Measurements from ENCODE around the gene PEX3.

DNA sequence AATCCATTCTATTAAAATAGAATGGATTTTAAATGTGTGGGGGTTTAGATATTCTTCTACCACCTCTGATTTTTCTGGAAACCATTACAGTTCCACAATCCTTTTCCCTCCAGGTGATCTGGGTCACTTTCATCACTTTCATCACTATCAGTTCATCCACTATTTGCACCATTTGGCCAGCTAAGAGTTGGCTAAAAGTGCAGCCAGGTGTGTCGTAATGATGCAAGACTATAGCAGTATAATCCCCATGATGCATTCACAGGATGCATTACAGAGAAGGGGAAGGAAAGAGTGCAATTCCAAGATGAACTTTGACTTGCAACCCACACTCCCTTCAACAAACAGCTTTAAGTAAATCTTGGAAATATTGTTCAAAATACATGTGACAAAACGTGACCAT lies 56.0 kb downstream of the PEX3 start:
- TF ChIP-seq CTCF (IDR thresholded peaks at IDR 0.05) (no peak), POLR2A (IDR thresholded peaks at IDR 0.05) (no peak)
